GM13977 (cell line): ENCODE data around the gene TCF12.

Source experiments
- DNase-seq: peaks from one replicate; pipeline ENCODE4 v3.0.0; 2012; ENCODE audit warnings: low spot score
- CTCF ChIP-seq: IDR thresholded peaks from 2 replicates; pipeline ENCODE4 v1.5.1; 2012; ENCODE audit warnings: mild to moderate bottlenecking, control low read depth; ENCODE audit not compliant: insufficient read depth; ENCODE audit errors: extremely low read depth, missing control alignments
- in situ Hi-C: fragments of 300-500 bp; cut with MboI; formaldehyde crosslinking; loops from one replicate; pipeline ENCODE4 v1.12.0; 2022; ENCODE audit warnings: low sequenced_read_pairs, low pct_unique_long_range_greater_than_20kb, mixed read lengths, inconsistent platforms; ENCODE audit not compliant: unreplicated experiment

The TCF12 gene

GRCh38 chr15:57298204-57298603 is 379.8 kb downstream of the TCF12 start:
- no peak for TF ChIP-seq CTCF
- in situ Hi-C loops, result no loop called here
- DNase-seq, result no peak

GRCh38 chr15:57298843-57299550 is 380.6 kb downstream of the TCF12 start:
- in situ Hi-C loops, result no loop called here
- TF ChIP-seq CTCF, result no peak
- no peak for DNase-seq

GRCh38 chr15:57301307-57301706 is 382.9 kb downstream of the TCF12 start:
- no peak for DNase-seq
- in situ Hi-C loops, result loop anchor here (10.0 to 25.0 kb wide), 2 partner anchors 414 to 807 kb away; no protein-coding TSS in a partner anchor
- no peak for TF ChIP-seq CTCF

GRCh38 chr15:57302640-57303257 is 384.3 kb downstream of the TCF12 start:
- in situ Hi-C loops, result loop anchor here (10.0 to 25.0 kb wide), 2 partner anchors 415 to 808 kb away; no protein-coding TSS in a partner anchor
- TF ChIP-seq CTCF, result no peak
- DNase-seq, result no peak

GRCh38 chr15:57305009-57305408 is 386.6 kb downstream of the TCF12 start:
- no peak for DNase-seq
- in situ Hi-C loops, result loop anchor here (5.0 to 25.0 kb wide), 3 partner anchors 158 to 810 kb away; no protein-coding TSS in a partner anchor
- no peak for TF ChIP-seq CTCF

- DNase-seq, result peak; percentile 91
- peak; percentile 91 for TF ChIP-seq CTCF
- in situ Hi-C loops, result loop anchor here (5.0 to 25.0 kb wide), 3 partner anchors 159 to 812 kb away; no protein-coding TSS in a partner anchor
Observed at GRCh38 chr15:57306161-57306943, 387.9 kb downstream of the TCF12 start.
